LNCAP (cell line): Measurements from ENCODE around the gene EPB41.

Experiments used
- CTCF ChIP-seq: fragments of 450-650 bp; IDR thresholded peaks from 2 replicates; pipeline ENCODE4 v1.5.1; 2017; ENCODE audit warnings: mild to moderate bottlenecking

The EPB41 gene

GRCh38 chr1:28878796-28879195 is 35.6 kb upstream of the EPB41 start:
- TF ChIP-seq CTCF = no peak

GRCh38 chr1:28882009-28882628 is 32.2 kb upstream of the EPB41 start:
- peak; percentile 92 for TF ChIP-seq CTCF

- no peak for TF ChIP-seq CTCF
Observed at GRCh38 chr1:28883242-28883616, 31.1 kb upstream of the EPB41 start.

GRCh38 chr1:28885472-28885877 is 28.9 kb upstream of the EPB41 start:
- no peak for TF ChIP-seq CTCF

- no peak for TF ChIP-seq CTCF
Observed at GRCh38 chr1:28885977-28886730, 28.2 kb upstream of the EPB41 start.

- TF ChIP-seq CTCF = no peak
Observed at GRCh38 chr1:28886731-28887418, 27.5 kb upstream of the EPB41 start.

- TF ChIP-seq CTCF = no peak
Observed at GRCh38 chr1:28887419-28887834, 26.9 kb upstream of the EPB41 start.
